ENCODE measurements around the gene ADAMTS17. TPM values are rescaled to one million over a fixed set of nuclear protein-coding genes. Genes with fewer than 3 reads are reported as not detected.

Gene ADAMTS17
- total RNA-seq, 1 experiment from 2014 or later, result 4.2 TPM

GRCh38 chr15:100349321-100349695 is 7.5 kb upstream of the ADAMTS17 start:
- Histone ChIP-seq H3K9ac (ENCODE audit: low read length) (no peak overlapping the region), H4K20me1 (ENCODE audit: insufficient read depth) (no peaks in the 10 kb centered on the region), H3K9me2 (ENCODE audit: insufficient read depth) (no peaks in the 10 kb centered on the region), H2AFZ (ENCODE audit: low read depth, low read length, poor library complexity, severe bottlenecking) (peak overlapping the region; percentile 100), H3K4me3 (replicated peaks in 1 of 2; ENCODE audit: low read depth in 1 of 2, low read length in 2 of 2) (peak overlapping the region; percentile 58 to 72), H3K27me3 (ENCODE audit: insufficient read depth, low read length) (no peaks in the 10 kb centered on the region), H3K36me3 (ENCODE audit: control insufficient read depth in 1 of 2, insufficient read depth in 2 of 2, low read length in 2 of 2) (no peaks in the 10 kb centered on the region), H3K27ac (ENCODE audit: low read depth, low read length) (no peak overlapping the region), H3K9me3 (ENCODE audit: control insufficient read depth in 1 of 2, insufficient read depth in 1 of 2, low read depth in 1 of 2, low read length in 2 of 2) (no peaks in the 10 kb centered on the region), H3K4me1 (ENCODE audit: control insufficient read depth in 1 of 2, insufficient read depth in 2 of 2, low read length in 2 of 2) (peaks cover 0 to 19% of the 10 kb centered on the region in 2 experiments; a peak in 1 of 4 replicates), H3K4me2 (ENCODE audit: low read length) (peak overlapping the region; percentile 99), H3K79me2 (ENCODE audit: insufficient read depth, low read length) (no peaks in the 10 kb centered on the region)
- no TSS peak for BruUV-seq (replicated peaks)
- intact Hi-C loops (cut with micrococcal nuclease), result no loop called here
- DNase-seq (ENCODE audit: low read depth, low spot score) (no peak), ATAC-seq (no peak)
- POLR2A ChIA-PET, result no interaction called here
- RAD21 ChIA-PET (ENCODE audit: low non-redundant PET in 1 of 2, low total read pairs in 2 of 2, uncharacterized antibody in 2 of 2, unreplicated experiment in 2 of 2), result no interaction called here
- CTCF ChIA-PET, result interaction anchor here (0.7 to 4.3 kb wide), 11 partner anchors 10 to 1077 kb away, joined by 3 to 40 read pairs (median 7); partner anchors contain the start of genes ASB7 and LINS1
- TF ChIP-seq ZFX (IDR thresholded peaks at IDR 0.05) (no peak), REST (IDR thresholded peaks at IDR 0.05; ENCODE audit: low read depth) (no peak), CBX3 (IDR thresholded peaks at IDR 0.05; ENCODE audit: low read depth) (no peak), SIN3A (IDR thresholded peaks at IDR 0.05; ENCODE audit: low read depth) (no peak), ATF3 (IDR thresholded peaks at IDR 0.05) (no peak), POLR2A (IDR thresholded peaks at IDR 0.05; ENCODE audit: borderline replicate concordance, extremely low read depth, insufficient read depth, insufficient read length) (no peak), YY1 (IDR thresholded peaks at IDR 0.05; ENCODE audit: extremely low read depth, insufficient replicate concordance, low read depth, low read length) (no peak), CTCF (IDR thresholded peaks at IDR 0.05 in 2 of 3, conservative IDR thresholded peaks at IDR 0.05 in 1 of 3; ENCODE audit: borderline replicate concordance in 1 of 3, insufficient read depth in 1 of 3, low read depth in 2 of 3, low read length in 2 of 3) (no peak), POLR2AphosphoS5 (IDR thresholded peaks at IDR 0.05; ENCODE audit: low read depth, low read length) (no peak), EGR1 (IDR thresholded peaks at IDR 0.05; ENCODE audit: low read depth) (no peak), FOSL1 (IDR thresholded peaks at IDR 0.05; ENCODE audit: low read depth) (no peak), EZH2phosphoT487 (IDR thresholded peaks at IDR 0.05; ENCODE audit: borderline replicate concordance) (no peak), CEBPB (IDR thresholded peaks at IDR 0.05; ENCODE audit: low read depth) (no peak), SP1 (IDR thresholded peaks at IDR 0.05; ENCODE audit: low read depth) (no peak), EZH2 (IDR thresholded peaks at IDR 0.05) (no peak), MAX (IDR thresholded peaks at IDR 0.05) (no peak), JUND (IDR thresholded peaks at IDR 0.05) (no peak), ZNF274 (IDR thresholded peaks at IDR 0.05; ENCODE audit: low read depth, low read length) (no peak), ELF1 (IDR thresholded peaks at IDR 0.05; ENCODE audit: borderline replicate concordance, low read depth) (no peak), ZBTB33 (IDR thresholded peaks at IDR 0.05; ENCODE audit: extremely low read depth, insufficient replicate concordance, low read length) (no peak)

All from HCT116 (cell line).